HT-29 (cell line): ENCODE results near the gene CXorf66. TPM values are rescaled to one million over a fixed set of nuclear protein-coding genes. Genes with fewer than 3 reads are reported as not detected.
"Not testable (repeated sequence)": the region's sequence is repeated elsewhere in the genome, so short reads cannot be mapped to it uniquely, and the experiment has no call there.

Source experiments
- DNase-seq: peaks from one replicate; pipeline ENCODE4 v3.0.0-alpha.2; 2015; ENCODE audit warnings: low spot score
- total RNA-seq: library from RNA; depleted of rRNA; stranded (reverse); fragments of >200 nt; shearing (Covaris generic); gene quantifications from 2 replicates; pipeline ENCODE4 v1.2.3, GENCODE V29; 2014; rRNA removed

The CXorf66 gene
- not detected in 2 replicates for total RNA-seq

GRCh38 chrX:139965421-139965820 is at the start of gene CXorf66:
Gene CXorf66 (minus strand): TSS chrX:139965521. CDS start chrX:139965496, 25 bp downstream.
- DNase-seq: no peak

- DNase-seq: no peak
Observed at GRCh38 chrX:139982856-139983255, 17.5 kb upstream of the CXorf66 start.

- DNase-seq: no peak
Observed at GRCh38 chrX:139974471-139974870, 9.2 kb upstream of the CXorf66 start.

GRCh38 chrX:139972629-139973624 is 7.6 kb upstream of the CXorf66 start:
- no peak for DNase-seq

- no peak for DNase-seq
Observed at GRCh38 chrX:139972113-139972512, 6.8 kb upstream of the CXorf66 start.

- DNase-seq: no peak
Observed at GRCh38 chrX:139971394-139971749, 6.1 kb upstream of the CXorf66 start.

GRCh38 chrX:139969286-139969685 is 4.0 kb upstream of the CXorf66 start:
- no peak for DNase-seq

GRCh38 chrX:139967750-139968149 is 2.4 kb upstream of the CXorf66 start:
- DNase-seq: no peak

- peak; percentile 19 for DNase-seq
Observed at GRCh38 chrX:139967300-139967699, 2.0 kb upstream of the CXorf66 start.

- not testable (repeated sequence) for DNase-seq
Observed at GRCh38 chrX:139966159-139966558, 838 bp upstream of the CXorf66 start.

- not testable (repeated sequence) for DNase-seq
Observed at GRCh38 chrX:139961091-139961490, 4.2 kb downstream of the CXorf66 start.

- DNase-seq: no peak
Observed at GRCh38 chrX:139949703-139950102, 15.6 kb downstream of the CXorf66 start.

- no peak for DNase-seq
Observed at GRCh38 chrX:139945075-139945474, 20.2 kb downstream of the CXorf66 start.

- no peak for DNase-seq
Observed at GRCh38 chrX:139936259-139936658, 29.1 kb downstream of the CXorf66 start.

GRCh38 chrX:139933904-139934303 is 31.4 kb downstream of the CXorf66 start:
- DNase-seq: no peak

GRCh38 chrX:139932901-139933796 is 32.2 kb downstream of the CXorf66 start, which contains the start of gene ATP11C:
Gene ATP11C (minus strand): TSS chrX:139933053. CDS start chrX:139932042, 1,011 bp downstream.
- no peak for DNase-seq

- no peak for DNase-seq
Observed at GRCh38 chrX:139932073-139932900, 33.0 kb downstream of the CXorf66 start.

- DNase-seq: no peak
Observed at GRCh38 chrX:139931646-139932072, 33.7 kb downstream of the CXorf66 start.

- no peak for DNase-seq
Observed at GRCh38 chrX:139930916-139931645, 34.2 kb downstream of the CXorf66 start.

GRCh38 chrX:139930401-139930800 is 34.9 kb downstream of the CXorf66 start:
- DNase-seq: no peak
